Measurements from ENCODE around the gene B4GALT3.
A peak's percentile ranks its signal among the peaks of the same experiment; 100 is the strongest.

Gene B4GALT3

GRCh38 chr1:161192476-161193465 lies 15.5 kb upstream of the B4GALT3 start:
- TF ChIP-seq CTCF (IDR thresholded peaks at IDR 0.05) = peak; percentile 93
- no peaks in the 10 kb centered on the region for H3K36me3 ChIP-seq
- H3K4me3 ChIP-seq (ENCODE audit: low read depth in 1 of 2, low read length in 1 of 2) = no peak overlapping the region
- no peak overlapping the region for H3K27ac ChIP-seq
- peaks cover 3 to 9% of the 10 kb centered on the region in 2 experiments for H3K4me1 ChIP-seq (ENCODE audit: control insufficient read depth in 1 of 2, insufficient read depth in 1 of 2, low read depth in 1 of 2, low read length in 1 of 2)
- no peaks in the 10 kb centered on the region for H3K9me3 ChIP-seq
- no peaks in the 10 kb centered on the region for H3K27me3 ChIP-seq

GRCh38 chr1:161191971-161192370 lies 14.7 kb upstream of the B4GALT3 start:
- Histone ChIP-seq H3K9me3 (no peaks in the 10 kb centered on the region), H3K36me3 (no peaks in the 10 kb centered on the region), H3K27me3 (no peaks in the 10 kb centered on the region), H3K4me3 (ENCODE audit: low read depth in 1 of 2, low read length in 1 of 2) (no peak overlapping the region), H3K4me1 (ENCODE audit: control insufficient read depth in 1 of 2, insufficient read depth in 1 of 2, low read depth in 1 of 2, low read length in 1 of 2) (peaks cover 3 to 9% of the 10 kb centered on the region in 2 experiments), H3K27ac (no peak overlapping the region)
- no peak for TF ChIP-seq CTCF (IDR thresholded peaks at IDR 0.05)

GRCh38 chr1:161190962-161191521 lies 13.7 kb upstream of the B4GALT3 start:
- Histone ChIP-seq H3K9me3 (no peaks in the 10 kb centered on the region), H3K4me1 (ENCODE audit: control insufficient read depth in 1 of 2, insufficient read depth in 1 of 2, low read depth in 1 of 2, low read length in 1 of 2) (peaks cover 8 to 14% of the 10 kb centered on the region in 2 experiments)

GRCh38 chr1:161189036-161189435 lies 11.7 kb upstream of the B4GALT3 start:
- Histone ChIP-seq H3K4me3 (ENCODE audit: low read depth in 1 of 2, low read length in 1 of 2) (no peak overlapping the region), H3K9me3 (no peaks in the 10 kb centered on the region), H3K27ac (no peak overlapping the region), H3K27me3 (no peaks in the 10 kb centered on the region), H3K36me3 (no peaks in the 10 kb centered on the region), H3K4me1 (ENCODE audit: control insufficient read depth in 1 of 2, insufficient read depth in 1 of 2, low read depth in 1 of 2, low read length in 1 of 2) (peaks cover 28 to 33% of the 10 kb centered on the region in 2 experiments)
- no peak for TF ChIP-seq CTCF (IDR thresholded peaks at IDR 0.05)

More at GRCh38 chr1:161190962-161191521, 13.7 kb upstream of the B4GALT3 start:
- TF ChIP-seq CTCF (IDR thresholded peaks at IDR 0.05) = no peak
- Histone ChIP-seq H3K27ac (no peak overlapping the region), H3K4me3 (ENCODE audit: low read depth in 1 of 2, low read length in 1 of 2) (no peak overlapping the region), H3K27me3 (no peaks in the 10 kb centered on the region), H3K36me3 (no peaks in the 10 kb centered on the region)

GRCh38 chr1:161188381-161188780 lies 11.1 kb upstream of the B4GALT3 start:
- H3K27me3 ChIP-seq = no peaks in the 10 kb centered on the region
- no peak overlapping the region for H3K4me3 ChIP-seq (ENCODE audit: low read depth in 1 of 2, low read length in 1 of 2)
- H3K27ac ChIP-seq = no peak overlapping the region
- no peaks in the 10 kb centered on the region for H3K9me3 ChIP-seq
- no peaks in the 10 kb centered on the region for H3K36me3 ChIP-seq
- peaks cover 29 to 33% of the 10 kb centered on the region in 2 experiments for H3K4me1 ChIP-seq (ENCODE audit: control insufficient read depth in 1 of 2, insufficient read depth in 1 of 2, low read depth in 1 of 2, low read length in 1 of 2)
- TF ChIP-seq CTCF (IDR thresholded peaks at IDR 0.05) = no peak
